Heart right ventricle (tissue), 16 donors: ENCODE data around the gene NPEPL1. TPM values are rescaled to one million over a fixed set of nuclear protein-coding genes. Genes with fewer than 3 reads are reported as not detected.

ENCODE experiments used
- ATAC-seq, 8 donors: fragments of 200-7000 bp; cut with Tn5 transposase; one replicate each; pipeline ENCODE4 v1.9.1; 2020; ENCODE audit warnings: mild to moderate bottlenecking in 8 of 8, moderate library complexity in 8 of 8, moderate number of reproducible peaks in 1 of 8
- DNase-seq, 2 donors: peaks; one replicate each; pipeline ENCODE4 v3.0.0-alpha.2; 2020
- H3K27ac ChIP-seq, 10 donors: fragments of 200-600 bp; sonication (generic) in 2 of 10; one replicate each; pipeline versions ENCODE4 v1.5.0 to v1.8.0; 2020 to 2022; ENCODE audit warnings: mild to moderate bottlenecking in 3 of 10
- H3K27me3 ChIP-seq, 7 donors: fragments of 200-600 bp; one replicate each; pipeline ENCODE4 v1.8.0; 2021 to 2022; ENCODE audit warnings: mild to moderate bottlenecking in 2 of 7
- H3K36me3 ChIP-seq, 9 donors: fragments of 200-600 bp; sonication (generic) in 1 of 9; one replicate each; pipeline versions ENCODE4 v1.5.0 to v1.8.0; 2020 to 2022; ENCODE audit warnings: mild to moderate bottlenecking in 2 of 9
- H3K4me1 ChIP-seq, 9 donors: fragments of 200-600 bp; sonication (generic) in 1 of 9; one replicate each; pipeline versions ENCODE4 v1.5.0 to v1.8.0; 2020 to 2022; ENCODE audit warnings: mild to moderate bottlenecking in 4 of 9
- H3K4me3 ChIP-seq, 10 donors: fragments of 200-600 bp; sonication (generic) in 2 of 10; one replicate each; pipeline versions ENCODE4 v1.5.0 to v1.8.0; 2020 to 2022; ENCODE audit warnings: mild to moderate bottlenecking in 7 of 10, moderate library complexity in 2 of 10
- H3K9me3 ChIP-seq, 11 donors: fragments of 200-600 bp in 10 of 11; sonication (generic) in 2 of 11; one replicate each; pipeline versions ENCODE4 v1.5.0 to v1.8.0; 2013 to 2022; ENCODE audit warnings: mild to moderate bottlenecking in 2 of 11, control low read depth in 1 of 11, moderate library complexity in 1 of 11
- WGBS, 2 donors: extraction: QIAGEN DNeasy Blood & Tissue Kit; methylation state at CpG; one replicate each; pipeline ENCODE4 v1.1.7; 2013; ENCODE audit warnings: inconsistent platforms in 1 of 2; 5-methylcytosine and 5-hydroxymethylcytosine counted together
- intact Hi-C, 10 donors: fragments of 100-400 bp; cut with DNase I; formaldehyde crosslinking; loops; one replicate each; pipeline versions ENCODE4 v1.11.1 to v1.14.2; 2022
- polyA plus RNA-seq, 2 donors: library from polyadenylated mRNA; stranded (reverse); fragments of 200-250 nt; gene quantifications; one replicate each; pipeline ENCODE4 v1.2.3, GENCODE V29; 2013
- total RNA-seq, 10 donors: library from RNA; stranded (reverse); fragmentation: NEBNext Ultra II Directional in 3 of 10; extraction: Animal tissue kit (Norgen Biotek cat#: 25700) in 3 of 10; gene quantifications; one replicate each; pipeline versions ENCODE4 v1.2.1 to v1.2.4, GENCODE V29; 2021 to 2023
- TF ChIP-seq, protein P1 (sequence below), 9 donors: fragments of 200-600 bp; sonication (generic) in 2 of 9; IDR thresholded peaks; one replicate each; pipeline versions ENCODE4 v1.5.0 to v1.8.0; 2021 to 2022; ENCODE audit warnings: antibody characterized with exemption in 9 of 9, mild to moderate bottlenecking in 5 of 9, moderate library complexity in 1 of 9
- donor health status: Arrhythmogenic right ventricular cardiomyopathy.
- donor health status: ischemic (EF 13 %, LVEDD 7.1; RV severe dilation, severe dysfunction).
- donor health status: healthy with polysubstance abuse.
- donor health status: DM: no; HTN: yes; CAD: no.
- donor health status: DM: no; HTN: no; CAD: no.
- donor health status: ischemic (EF 25% LVEDD 6.9; RV normal size, moderate dysfunction).
- donor health status: ischemic (EF 25% LVEDD 5.7; RV mildly dilated, moderate dysfunction).
- donor health status: healthy.
- donor health status: DM: yes; HTN: yes; CAD: no.
- donor health status: Ischemic cardiomyopathy.
- donor health status: ischemic (EF 35%, LVEDD 5.7; RV mildly dilated, moderate dysfunction).
- donor health status: nonischemic (EF 11% LVEDD 7.7; RV severe dilation, severe dysfunction).
- donor health status: DM: yes; HTN: yes; CAD: no.
- donor health status: PGD.
- donor health status: ischemic (EF 29% LVEDD 5.4; RV normal size, mild dysfunction).
- donor health status: nonischemic (EF 23%, LVEDD 6.1; RV moderate dilation, normal function).

Gene NPEPL1
- total and polyA plus RNA-seq, 12 donors: 16.7 to 46.7 (median 29.9) TPM

DNA sequence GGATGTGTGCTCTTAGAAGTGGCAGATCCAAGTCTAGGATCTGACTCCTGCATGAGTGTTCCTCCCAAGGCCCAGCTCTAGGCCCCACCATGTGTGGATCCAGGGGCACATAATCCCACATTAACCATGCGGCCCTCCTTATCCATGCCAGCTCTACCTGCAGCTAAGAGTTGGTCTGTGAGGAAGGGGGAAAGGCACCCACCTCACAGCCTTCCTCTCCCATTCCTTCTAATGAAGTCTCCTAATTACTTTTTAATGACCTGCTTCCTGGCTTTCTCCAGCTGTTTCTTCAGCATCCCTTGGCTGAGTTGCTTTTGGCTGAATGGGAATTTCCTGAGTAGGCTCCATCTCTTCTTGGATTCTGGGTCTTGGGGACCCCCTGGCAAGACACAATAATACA is 52.2 kb downstream of the NPEPL1 start:
- no peak overlapping the region for H3K27ac ChIP-seq
- H3K27me3 ChIP-seq: peaks cover 0 to 22% (median 14%) of the 10 kb centered on the region in 7 donors
- DNase-seq (no peak), ATAC-seq (no peak)
- H3K9me3 ChIP-seq: no peaks in the 10 kb centered on the region
- H3K4me3 ChIP-seq: no peak overlapping the region
- WGBS, 2 donors: 63 to 87% methylated on average over 1 of the region's 1 CpG
- intact Hi-C loops: no loop called here
- H3K36me3 ChIP-seq: no peaks in the 10 kb centered on the region
- TF ChIP-seq, protein P1, sequence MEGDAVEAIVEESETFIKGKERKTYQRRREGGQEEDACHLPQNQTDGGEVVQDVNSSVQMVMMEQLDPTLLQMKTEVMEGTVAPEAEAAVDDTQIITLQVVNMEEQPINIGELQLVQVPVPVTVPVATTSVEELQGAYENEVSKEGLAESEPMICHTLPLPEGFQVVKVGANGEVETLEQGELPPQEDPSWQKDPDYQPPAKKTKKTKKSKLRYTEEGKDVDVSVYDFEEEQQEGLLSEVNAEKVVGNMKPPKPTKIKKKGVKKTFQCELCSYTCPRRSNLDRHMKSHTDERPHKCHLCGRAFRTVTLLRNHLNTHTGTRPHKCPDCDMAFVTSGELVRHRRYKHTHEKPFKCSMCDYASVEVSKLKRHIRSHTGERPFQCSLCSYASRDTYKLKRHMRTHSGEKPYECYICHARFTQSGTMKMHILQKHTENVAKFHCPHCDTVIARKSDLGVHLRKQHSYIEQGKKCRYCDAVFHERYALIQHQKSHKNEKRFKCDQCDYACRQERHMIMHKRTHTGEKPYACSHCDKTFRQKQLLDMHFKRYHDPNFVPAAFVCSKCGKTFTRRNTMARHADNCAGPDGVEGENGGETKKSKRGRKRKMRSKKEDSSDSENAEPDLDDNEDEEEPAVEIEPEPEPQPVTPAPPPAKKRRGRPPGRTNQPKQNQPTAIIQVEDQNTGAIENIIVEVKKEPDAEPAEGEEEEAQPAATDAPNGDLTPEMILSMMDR (IDR thresholded peaks at IDR 0.05): no peak
- peaks cover 0 to 15% (median 6%) of the 10 kb centered on the region in 9 donors for H3K4me1 ChIP-seq

DNA sequence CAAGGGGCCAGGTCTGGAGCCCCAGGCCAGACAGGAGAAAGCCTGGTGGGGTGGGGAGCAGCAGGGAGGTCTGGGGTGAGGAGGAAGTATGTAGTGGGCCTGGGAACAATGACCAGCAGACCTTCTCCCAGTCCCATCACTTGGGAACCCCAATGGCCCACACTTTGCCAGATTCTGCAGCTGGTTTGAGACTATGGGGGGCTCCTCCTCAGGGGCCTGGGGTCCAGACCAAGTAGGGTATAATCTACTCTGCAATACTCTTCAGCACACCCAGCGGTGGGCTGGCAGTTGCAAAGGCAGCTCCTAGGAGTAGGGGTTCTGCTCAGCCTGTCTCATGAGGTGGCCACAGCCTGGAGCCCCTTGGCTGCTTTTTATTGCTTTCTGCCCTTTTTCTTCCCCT is 52.8 kb downstream of the NPEPL1 start:
- Histone ChIP-seq H3K27me3 (peaks cover 0 to 25% (median 18%) of the 10 kb centered on the region in 7 donors), H3K4me3 (no peak overlapping the region), H3K27ac (no peak overlapping the region), H3K9me3 (no peaks in the 10 kb centered on the region), H3K4me1 (peaks cover 0 to 15% (median 6%) of the 10 kb centered on the region in 9 donors), H3K36me3 (no peaks in the 10 kb centered on the region)
- DNase-seq: no peak
- ATAC-seq: no peak
- TF ChIP-seq, protein P1 (IDR thresholded peaks at IDR 0.05): no peak
- 90 to 93% methylated on average over 1 of the region's 1 CpG for WGBS, 2 donors
- intact Hi-C loops: no loop called here

DNA sequence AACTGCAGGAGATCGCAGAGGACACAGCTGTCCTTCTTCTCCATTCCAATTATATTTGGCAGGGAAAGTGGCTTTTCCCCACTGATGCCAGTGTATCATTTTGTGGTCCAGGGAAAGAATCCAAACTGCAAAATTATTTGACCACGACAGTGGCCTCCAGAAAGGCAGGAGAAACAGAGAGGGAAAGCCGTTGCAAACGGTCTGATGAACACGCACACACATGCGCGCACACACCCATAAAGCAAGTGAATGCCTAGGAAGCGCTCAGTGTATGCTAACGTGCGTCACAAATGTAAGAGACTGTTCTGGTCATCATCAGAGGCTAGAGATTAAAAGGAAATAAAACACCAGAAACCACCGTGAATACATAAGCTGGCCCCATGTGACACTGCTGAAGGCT is 54.0 kb downstream of the NPEPL1 start:
- ATAC-seq (peak in 2 of 8 donors; percentile 49 to 62), DNase-seq (no peak)
- Histone ChIP-seq H3K4me1 (peaks cover 0 to 15% (median 6%) of the 10 kb centered on the region in 9 donors), H3K27me3 (peaks cover 0 to 27% (median 17%) of the 10 kb centered on the region in 7 donors), H3K9me3 (no peaks in the 10 kb centered on the region), H3K27ac (no peak overlapping the region), H3K4me3 (no peak overlapping the region), H3K36me3 (no peaks in the 10 kb centered on the region)
- intact Hi-C loops: no loop called here
- TF ChIP-seq, protein P1 (IDR thresholded peaks at IDR 0.05): no peak
- WGBS, 2 donors: 48 to 57% methylated on average over 11 of the region's 11 CpGs

DNA sequence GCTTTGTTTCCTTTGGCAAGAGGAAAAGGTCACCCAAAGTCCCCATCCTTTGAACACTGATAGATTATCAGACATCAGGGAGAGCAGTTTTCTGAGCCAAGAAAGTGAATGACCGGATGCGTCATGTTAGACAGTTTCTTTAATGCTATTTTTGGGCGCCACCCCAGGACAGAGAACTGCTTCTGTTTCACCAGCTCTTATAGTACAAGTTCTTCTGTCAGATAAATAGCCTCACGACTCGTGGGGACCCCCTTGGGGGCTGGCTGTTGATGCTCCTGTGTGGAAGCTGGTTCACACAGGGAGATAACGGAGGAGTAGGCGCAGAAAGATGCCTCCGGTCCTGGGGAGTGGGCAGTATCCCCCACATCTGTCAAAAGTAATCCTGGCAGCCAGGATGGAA is 54.6 kb downstream of the NPEPL1 start:
- DNase-seq (no peak), ATAC-seq (peak in 3 of 8 donors; percentile 25 to 68 (median 62))
- 42% methylated on average over 8 of the region's 8 CpGs for WGBS, 2 donors
- intact Hi-C loops: no loop called here
- Histone ChIP-seq H3K4me1 (peaks cover 0 to 15% (median 6%) of the 10 kb centered on the region in 9 donors), H3K4me3 (no peak overlapping the region), H3K27me3 (peaks cover 0 to 27% (median 15%) of the 10 kb centered on the region in 7 donors), H3K27ac (no peak overlapping the region), H3K36me3 (no peaks in the 10 kb centered on the region), H3K9me3 (no peaks in the 10 kb centered on the region)
- TF ChIP-seq, protein P1 (IDR thresholded peaks at IDR 0.05): no peak
